GM19455 (cell line): Measurements from ENCODE around the gene PSME3IP1.

ENCODE experiments used
- ATAC-seq: cut with Tn5 transposase; IDR thresholded peaks from one replicate; pipeline ENCODE4 v1.9.1; 2021; ENCODE audit not compliant: unreplicated experiment

The PSME3IP1 gene

GRCh38 chr16:57146040-57146647 is 39.7 kb downstream of the PSME3IP1 start:
- no peak for ATAC-seq

DNA sequence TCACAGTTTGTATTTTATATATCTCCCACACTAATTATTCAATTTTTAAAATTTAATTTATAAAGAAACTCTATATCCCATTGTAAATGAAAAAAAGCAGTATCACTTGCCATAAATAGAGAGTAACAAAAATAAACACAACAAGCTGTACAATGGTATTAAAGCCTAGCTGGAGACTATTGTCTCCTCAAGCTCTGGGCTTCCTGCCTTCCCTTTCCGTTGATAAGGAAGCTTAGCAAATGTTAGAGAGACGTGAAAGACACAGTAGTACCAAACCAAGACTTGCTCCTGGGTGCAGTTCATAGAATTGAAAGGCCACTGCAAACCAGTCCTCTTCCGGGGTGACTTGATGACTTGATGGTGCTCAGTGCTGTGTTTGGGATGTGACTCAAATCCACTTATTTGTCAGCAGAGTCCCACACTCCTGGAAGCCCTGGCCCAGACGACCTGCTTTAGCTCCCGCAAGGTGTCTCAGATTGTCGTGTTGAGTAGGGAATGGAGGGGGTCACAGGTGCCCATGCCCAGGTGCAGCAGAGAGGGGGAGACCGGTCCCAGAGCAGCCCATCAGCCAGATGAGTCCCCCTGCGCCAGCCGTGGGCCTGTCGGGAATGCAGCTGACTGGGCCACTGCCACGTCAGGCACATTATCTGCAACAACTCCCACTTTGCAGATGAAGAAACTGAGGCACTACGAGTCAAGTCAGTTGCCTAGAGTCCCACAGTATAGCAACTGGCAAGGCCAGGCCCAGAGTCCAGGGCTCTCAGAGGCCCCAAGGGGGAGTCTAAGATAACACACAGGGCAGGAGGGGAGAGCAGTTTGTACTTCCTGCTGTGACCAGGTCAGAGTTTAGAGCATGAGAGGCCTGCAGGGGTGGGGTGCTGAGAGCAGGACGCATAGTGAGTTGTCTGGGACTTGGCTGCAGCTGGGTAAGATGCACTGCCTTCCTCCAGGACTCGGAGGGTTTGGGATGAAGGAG is 40.5 kb downstream of the PSME3IP1 start:
- ATAC-seq: no peak

DNA sequence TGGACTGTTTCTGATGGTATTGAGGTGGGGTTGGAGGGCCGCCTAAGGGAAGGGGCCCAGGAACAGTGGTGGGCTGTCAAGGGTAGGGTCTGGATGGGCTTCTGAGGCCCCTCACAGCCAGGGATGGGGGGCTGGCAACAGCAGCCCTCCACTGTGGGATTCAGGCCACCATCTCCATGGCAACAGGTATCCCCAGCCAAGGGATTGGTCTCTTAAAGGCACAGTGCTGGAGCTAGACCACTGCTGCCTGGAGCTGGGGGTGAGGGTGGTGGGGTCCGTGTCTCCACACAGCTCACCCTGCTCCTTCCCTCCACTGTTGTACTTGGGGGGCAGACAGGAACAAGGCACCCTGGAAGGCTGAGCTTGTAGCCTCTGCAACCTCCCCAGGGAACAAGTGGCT is 41.8 kb downstream of the PSME3IP1 start:
- no peak for ATAC-seq

DNA sequence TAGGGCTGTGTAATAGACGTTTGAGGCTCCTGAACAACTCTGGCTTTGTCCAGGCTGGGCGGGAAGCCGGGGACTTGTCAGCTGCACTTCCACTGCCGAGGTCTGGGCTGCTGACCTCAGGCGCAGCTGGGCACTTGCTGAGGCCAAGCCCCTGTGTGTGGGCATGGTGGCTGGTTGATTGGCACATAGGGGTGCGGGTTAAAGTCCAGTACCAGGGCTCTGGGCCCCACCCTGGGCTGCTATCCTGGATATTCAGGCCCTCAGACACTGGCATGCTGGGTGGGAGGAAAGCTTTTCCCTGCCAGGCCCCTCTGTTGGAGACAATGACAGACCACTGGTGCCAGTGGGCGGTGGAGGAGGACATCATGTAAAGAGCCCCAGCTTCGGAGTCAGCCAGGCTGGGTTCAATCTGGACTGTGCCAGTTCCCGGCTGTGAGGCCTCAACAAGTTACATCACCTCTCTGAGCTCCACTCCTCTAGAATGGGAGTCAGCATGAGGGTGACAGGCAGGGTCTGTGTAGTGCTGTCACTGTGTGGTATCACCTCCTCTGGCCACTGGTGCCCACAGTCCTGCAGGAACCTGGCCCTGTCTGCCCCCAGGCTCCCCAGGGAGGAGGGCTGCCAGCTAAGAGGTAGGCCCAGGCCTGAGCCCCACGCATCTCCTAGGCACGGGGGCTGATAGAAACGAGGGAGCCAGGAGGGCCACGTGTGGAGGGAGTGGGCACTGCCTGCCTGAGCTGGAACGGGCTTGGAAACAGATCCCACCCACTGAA is 42.5 kb downstream of the PSME3IP1 start:
- no peak for ATAC-seq

DNA sequence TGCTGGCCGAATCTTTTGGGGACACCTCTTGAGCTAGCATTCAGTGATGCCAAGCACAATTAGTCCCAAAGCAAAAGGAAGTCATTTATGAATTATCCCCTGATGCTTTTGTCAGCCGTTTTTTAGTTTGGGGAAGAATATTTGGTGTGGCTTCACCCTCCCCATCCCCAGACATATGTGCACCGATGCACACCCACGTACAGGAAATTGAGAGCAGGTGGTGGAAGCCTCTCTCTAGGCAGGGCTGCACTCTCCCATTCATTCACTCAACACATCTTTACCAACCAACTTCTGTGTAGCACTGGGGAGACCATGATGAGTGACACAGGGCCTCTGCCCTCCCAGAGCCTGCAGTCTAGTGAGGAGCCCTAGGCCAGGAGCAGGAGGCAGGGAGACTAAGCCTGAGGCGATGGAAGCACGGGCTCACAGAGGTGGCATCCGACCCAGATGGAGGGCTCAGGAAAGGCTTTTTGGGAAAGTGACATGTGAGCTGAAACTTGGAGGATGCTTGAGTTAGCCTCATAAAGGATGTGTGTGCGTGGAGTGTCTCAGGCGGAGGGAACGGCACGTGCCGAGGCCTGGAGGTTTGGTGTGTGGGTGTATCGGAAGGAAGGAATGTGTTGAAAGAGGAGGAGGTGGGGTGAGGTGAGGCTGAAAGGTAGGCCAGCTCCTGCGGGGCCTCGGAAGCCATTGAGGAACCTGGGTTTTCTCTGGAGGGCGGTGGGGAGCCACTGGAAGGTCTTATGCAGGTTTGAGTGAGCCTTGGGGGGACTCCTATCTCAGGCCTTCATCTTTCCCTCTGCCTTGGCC is 43.8 kb downstream of the PSME3IP1 start:
- ATAC-seq: no peak

- no peak for ATAC-seq
Measured at GRCh38 chr16:57140931-57141668, 44.7 kb downstream of the PSME3IP1 start.

GRCh38 chr16:57138281-57138935 is 47.4 kb downstream of the PSME3IP1 start:
- ATAC-seq: no peak

- ATAC-seq: no peak
Measured at GRCh38 chr16:57137566-57138273, 48.1 kb downstream of the PSME3IP1 start.

DNA sequence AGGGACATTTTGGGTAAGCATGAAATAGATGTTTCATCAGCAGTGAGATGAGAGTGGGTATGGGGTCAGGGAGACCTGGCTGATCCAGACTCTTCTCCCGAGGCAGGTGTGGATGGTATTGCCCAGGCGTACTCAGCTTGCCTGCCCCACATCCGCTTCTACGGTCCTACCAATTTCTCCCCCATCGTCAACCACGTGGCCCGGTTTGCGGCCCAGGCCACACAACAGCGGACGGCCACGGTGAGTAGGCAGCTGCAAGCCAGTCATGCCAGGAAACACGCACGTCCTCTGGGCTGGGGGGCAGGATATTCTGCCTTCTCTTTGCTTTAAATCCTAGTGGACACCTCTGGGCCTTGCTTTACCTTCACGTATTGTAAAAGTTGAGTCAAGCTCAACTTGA is 48.8 kb downstream of the PSME3IP1 start:
- ATAC-seq: no peak

DNA sequence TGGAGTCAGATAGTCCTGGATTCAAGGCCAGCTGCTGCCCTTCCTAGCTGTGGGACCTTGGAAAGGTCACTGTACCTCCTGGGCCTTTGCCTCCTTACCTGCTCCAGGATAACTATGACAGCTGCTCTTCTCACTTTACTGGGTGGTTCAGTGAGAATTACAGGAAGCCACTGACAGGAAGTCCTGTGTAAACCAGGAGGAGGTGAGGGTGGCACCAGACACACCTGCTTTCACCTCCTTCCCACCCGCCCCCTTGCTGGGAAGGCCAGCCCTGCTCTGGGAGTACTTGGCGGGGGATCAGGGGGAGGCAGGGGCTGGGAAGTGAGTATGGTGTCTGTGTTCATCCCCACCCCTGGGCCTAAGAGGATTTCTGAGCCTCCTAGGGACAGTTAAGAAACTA is 50.9 kb downstream of the PSME3IP1 start:
- no peak for ATAC-seq

DNA sequence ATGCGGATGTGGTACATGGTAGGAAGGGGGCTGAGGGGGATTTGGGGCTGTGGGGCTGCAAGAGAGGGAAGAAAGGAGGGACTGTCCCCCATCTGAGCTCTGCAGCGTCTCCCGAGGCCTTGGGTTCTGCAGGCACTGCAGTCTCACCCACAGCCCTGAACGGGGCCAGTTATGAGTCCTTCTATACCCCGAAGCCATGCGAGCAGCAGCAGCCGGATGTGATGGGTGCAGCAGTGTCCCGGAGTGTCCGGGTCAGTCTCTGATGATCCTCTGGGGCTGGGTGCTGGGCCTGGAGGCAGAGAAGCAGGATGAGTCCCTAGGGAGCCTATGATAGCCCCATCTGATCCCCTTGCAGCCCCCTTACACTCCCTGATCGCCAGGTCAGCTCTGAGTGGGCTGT is 52.0 kb downstream of the PSME3IP1 start:
- ATAC-seq: no peak

- no peak for ATAC-seq
Measured at GRCh38 chr16:57133031-57133430, 52.8 kb downstream of the PSME3IP1 start.

- ATAC-seq: no peak
Measured at GRCh38 chr16:57132470-57132869, 53.4 kb downstream of the PSME3IP1 start.

GRCh38 chr16:57131351-57131970 is 54.4 kb downstream of the PSME3IP1 start:
- ATAC-seq: no peak

- no peak for ATAC-seq
Measured at GRCh38 chr16:57130950-57131321, 54.9 kb downstream of the PSME3IP1 start.

GRCh38 chr16:57128771-57129389 is 57.0 kb downstream of the PSME3IP1 start:
- ATAC-seq: no peak

DNA sequence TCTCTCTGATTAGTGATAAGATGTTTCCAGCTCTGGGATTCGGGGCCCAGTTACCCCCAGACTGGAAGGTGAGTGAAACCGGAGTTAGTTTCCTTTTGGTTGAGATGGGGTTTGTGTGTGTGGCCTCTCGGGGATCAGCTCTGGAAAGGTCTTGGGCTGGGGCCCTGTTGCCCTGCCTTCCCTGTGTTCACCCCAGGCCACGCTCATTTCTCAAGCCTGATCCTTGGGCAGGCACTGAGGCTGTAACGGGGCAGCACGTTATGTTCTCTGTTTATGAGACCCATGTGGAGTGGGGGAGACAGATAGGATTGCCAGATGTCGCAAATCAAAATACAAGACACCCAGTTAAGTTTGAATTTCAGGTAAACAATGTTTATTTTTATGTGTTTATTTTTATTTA is 58.0 kb downstream of the PSME3IP1 start:
- no peak for ATAC-seq
